ENCODE results near the gene CCDC170.
A peak's percentile ranks its signal among the peaks of the same experiment; 100 is the strongest.

DNA sequence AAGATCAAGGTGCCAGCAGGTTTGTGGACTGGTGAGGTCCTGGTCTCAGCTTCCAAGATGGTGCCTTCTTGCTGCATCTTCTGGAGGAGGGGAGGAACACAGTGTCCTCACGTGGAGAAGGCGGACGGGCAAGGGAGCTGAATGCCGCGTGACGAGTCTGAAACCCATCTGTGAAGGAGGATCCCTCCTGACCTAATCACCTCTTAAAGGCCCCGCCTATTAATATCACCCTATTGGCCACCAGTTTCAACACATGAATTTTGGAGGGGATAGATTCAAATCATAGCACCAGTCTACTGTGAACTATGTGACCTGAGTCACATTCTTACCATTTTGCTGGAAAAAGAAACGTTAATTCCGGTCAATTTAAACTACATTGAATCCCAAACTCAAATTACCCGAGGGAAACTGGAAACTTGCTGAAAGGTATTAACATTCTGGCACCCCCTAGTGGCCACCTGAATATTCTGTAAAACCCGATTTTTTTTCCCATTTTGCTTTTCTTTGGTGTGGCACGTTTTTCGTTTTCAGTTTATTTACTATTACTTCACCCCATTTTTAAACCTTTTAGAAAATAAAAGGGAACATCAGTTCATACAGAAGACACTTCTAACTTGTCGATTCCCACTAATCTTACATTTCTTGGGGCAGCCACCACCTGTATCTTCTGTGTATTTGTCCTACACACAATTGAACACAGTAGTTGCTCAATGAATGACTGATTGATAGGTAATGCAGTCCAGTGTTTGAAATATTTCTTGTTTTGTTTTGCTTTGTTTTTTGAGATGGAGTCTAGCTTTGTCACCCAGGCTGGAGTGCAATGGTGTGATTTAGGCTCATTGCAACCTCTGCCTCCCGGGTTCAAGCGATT is 17.9 kb upstream of the CCDC170 start:
- TF ChIP-seq, protein P1, sequence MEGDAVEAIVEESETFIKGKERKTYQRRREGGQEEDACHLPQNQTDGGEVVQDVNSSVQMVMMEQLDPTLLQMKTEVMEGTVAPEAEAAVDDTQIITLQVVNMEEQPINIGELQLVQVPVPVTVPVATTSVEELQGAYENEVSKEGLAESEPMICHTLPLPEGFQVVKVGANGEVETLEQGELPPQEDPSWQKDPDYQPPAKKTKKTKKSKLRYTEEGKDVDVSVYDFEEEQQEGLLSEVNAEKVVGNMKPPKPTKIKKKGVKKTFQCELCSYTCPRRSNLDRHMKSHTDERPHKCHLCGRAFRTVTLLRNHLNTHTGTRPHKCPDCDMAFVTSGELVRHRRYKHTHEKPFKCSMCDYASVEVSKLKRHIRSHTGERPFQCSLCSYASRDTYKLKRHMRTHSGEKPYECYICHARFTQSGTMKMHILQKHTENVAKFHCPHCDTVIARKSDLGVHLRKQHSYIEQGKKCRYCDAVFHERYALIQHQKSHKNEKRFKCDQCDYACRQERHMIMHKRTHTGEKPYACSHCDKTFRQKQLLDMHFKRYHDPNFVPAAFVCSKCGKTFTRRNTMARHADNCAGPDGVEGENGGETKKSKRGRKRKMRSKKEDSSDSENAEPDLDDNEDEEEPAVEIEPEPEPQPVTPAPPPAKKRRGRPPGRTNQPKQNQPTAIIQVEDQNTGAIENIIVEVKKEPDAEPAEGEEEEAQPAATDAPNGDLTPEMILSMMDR (IDR thresholded peaks at IDR 0.05; ENCODE audit: low read length) = peak; percentile 88
- no peak for TF ChIP-seq EZH2 (IDR thresholded peaks at IDR 0.05; ENCODE audit: borderline replicate concordance, low read length)
